ENCODE results near the gene FAM234A.
"Not testable (repeated sequence)": the region's sequence is repeated elsewhere in the genome, so short reads cannot be mapped to it uniquely, and the experiment has no call there.

The FAM234A gene

DNA sequence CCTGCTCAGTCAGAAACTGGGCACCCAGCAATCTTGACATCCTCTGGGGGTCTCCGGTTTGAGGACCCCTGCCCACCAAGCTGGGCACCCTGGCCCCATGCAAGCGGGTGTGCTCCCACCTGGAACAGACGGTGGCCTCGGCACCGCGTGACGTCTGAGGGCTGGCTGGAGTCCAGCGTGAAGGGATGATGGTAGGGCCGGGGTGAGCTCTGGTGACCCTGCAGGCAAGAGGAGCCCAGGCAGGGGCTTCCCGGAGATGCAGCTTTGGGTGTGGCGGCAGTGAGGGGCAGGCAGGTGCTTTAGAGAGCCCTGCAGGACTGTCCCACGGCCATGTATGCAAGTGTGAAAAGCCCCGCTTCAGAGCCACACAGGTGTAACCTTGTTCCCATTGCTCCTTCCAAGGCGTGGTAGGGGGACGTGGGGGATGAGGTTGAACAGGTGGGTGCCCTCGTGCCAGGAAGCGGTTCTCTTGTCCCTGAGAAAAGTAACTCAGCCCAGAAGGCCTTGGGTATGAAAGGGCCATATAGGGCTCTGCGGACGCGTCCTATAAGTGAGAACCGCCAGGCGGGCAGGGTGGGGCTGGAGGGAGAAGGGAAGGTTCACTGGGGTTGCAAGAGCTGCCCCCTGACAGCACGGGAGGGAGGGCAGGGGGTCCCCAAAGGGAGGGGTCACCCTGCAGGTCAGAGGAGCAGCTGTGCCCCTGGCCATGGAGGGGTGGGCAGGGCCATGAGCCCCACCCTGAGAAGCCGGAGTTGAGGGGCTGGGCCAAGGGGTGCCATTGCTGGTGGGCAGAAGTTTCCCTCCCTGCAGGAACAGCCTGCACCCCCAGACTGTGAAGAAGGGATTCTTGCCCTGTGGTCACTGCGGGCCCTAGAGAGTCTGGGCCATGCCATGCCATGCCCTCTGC, 31.9 kb downstream of the FAM234A start:
- no peak for DNase-seq

DNA sequence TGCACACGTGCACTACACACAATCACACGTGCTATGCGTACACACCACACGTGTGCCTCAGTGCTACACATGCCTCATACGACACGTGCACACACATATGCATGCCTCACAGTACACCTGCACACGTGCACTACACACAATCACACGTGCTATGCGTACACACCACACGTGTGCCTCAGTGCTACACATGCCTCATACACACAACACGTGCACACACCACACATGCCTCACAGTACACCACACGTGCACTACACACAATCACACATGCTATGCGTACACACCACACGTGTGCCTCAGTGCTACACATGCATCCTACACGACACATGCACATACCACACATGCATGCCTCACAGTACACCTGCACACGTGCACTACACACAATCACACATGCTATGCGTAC, 32.9 kb downstream of the FAM234A start:
- DNase-seq, result not testable (repeated sequence)

DNA sequence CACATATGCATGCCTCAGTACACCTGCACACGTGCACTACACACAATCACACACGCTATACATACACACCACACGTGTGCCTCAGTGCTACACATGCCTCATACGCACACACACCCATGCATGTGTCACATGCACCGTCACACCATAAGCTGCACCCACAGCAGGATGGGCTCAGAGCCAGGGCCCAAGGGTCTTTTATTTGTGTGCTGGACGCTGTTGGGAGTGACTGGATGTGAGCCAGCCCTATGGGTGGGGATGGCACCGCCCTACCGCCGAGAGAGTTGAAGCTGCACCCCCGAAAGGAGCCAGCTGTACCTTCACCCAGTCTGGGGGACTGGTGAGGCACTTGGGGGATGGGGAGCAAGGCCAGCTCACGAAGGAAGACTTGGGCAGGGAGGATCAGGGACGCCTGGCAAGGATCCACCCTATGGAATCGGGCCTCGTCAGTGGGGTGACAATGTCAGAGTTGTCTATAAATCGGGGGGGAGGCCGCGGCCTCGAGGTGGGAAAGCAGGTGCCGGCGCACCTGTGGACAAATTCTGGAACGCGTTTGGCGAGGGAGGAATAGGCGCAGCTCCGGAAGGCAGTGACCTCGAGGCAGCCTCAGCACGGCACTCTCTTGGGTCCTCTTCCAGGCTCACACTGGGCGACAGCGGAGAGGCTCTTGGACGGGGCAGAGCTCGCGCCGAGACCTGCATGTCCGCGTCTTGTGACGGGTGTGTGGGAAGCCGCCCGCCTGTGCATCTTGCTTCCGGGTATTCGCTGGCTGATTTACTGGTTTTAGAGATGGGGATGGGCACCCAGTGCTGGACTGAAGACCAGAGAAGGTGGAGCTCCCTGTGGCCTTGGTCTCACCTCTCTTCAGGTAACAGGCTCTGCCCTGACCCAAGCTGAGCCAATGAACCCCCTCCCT, 33.8 kb downstream of the FAM234A start:
- DNase-seq, result peak; percentile 54

DNA sequence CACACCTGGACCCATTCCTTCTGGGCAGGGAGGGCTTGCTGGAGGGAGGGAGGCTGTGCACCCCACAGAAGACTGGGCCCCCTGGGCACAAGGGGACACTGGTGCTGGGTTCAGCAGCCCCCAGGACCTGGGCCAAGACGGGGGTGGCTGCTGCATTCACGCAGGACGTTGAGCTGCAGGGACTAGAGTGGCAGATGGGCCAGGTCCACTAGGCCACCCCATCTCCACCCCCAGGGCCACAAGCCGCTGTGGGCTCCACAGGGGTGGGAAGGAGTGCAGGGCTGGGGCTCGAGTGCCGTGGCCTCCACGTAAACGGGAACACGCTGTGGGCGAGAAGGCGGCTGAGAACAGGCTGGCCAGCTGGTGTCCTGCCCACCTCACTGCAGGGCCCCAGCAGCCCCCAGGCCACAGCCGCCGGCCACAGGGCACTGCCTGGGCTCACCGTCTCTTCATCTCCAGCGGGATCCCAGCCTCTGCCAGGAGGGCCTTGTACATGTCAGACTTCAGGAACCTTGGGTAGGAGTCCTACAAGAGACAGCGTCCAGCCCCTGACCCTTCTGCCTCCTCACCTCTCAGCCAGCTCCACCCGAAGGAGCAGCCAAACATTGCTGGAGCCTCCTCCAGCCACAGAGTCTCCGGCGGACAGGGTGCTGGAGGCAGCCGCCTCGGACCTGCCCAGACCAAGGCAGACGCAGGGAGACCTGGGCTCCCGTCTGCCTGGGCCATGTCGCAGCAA, 34.6 kb downstream of the FAM234A start:
- DNase-seq, result no peak

DNA sequence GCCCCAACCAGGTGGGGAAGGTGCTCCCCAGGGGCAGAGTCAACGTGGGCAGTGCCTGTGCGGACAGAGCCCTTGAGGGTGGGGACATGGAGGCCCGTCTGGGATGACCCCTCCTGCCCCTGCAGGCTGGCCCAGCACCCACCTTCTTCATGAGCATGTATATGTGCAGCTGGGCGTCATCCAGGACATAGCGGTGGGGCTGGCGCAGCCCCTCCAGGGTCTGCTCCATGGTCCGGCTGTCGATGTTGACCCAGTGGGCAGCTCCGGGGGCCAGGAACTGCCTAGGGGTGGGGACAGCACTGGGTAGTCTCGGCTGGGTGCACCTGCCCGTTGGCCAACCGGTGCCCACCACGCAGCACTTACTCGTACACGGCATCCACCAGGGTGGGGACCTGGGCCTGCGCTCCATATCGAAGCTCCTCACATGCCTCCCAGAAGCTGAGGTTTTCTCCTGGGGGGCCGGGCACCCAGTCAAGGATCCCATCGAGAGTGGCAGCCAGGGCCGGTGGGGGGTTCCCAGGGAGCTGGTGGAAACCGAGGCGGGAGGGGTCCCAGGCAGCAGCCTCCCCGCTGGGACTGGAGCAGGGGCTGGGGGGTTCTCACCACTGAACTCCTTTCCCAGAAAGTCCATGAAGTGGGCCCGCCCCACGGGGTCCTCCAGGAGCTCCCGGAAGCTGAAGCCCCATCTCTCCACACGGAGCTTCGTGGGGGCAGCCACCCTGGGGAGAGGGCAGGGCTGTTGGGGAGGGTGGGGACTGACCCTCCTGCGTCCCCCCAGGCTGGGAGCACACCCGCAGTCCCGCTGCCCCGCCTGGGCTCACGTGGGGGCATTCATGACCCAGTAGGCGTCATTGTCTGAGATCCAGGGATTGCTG, 36.0 kb downstream of the FAM234A start:
- DNase-seq, result no peak

DNA sequence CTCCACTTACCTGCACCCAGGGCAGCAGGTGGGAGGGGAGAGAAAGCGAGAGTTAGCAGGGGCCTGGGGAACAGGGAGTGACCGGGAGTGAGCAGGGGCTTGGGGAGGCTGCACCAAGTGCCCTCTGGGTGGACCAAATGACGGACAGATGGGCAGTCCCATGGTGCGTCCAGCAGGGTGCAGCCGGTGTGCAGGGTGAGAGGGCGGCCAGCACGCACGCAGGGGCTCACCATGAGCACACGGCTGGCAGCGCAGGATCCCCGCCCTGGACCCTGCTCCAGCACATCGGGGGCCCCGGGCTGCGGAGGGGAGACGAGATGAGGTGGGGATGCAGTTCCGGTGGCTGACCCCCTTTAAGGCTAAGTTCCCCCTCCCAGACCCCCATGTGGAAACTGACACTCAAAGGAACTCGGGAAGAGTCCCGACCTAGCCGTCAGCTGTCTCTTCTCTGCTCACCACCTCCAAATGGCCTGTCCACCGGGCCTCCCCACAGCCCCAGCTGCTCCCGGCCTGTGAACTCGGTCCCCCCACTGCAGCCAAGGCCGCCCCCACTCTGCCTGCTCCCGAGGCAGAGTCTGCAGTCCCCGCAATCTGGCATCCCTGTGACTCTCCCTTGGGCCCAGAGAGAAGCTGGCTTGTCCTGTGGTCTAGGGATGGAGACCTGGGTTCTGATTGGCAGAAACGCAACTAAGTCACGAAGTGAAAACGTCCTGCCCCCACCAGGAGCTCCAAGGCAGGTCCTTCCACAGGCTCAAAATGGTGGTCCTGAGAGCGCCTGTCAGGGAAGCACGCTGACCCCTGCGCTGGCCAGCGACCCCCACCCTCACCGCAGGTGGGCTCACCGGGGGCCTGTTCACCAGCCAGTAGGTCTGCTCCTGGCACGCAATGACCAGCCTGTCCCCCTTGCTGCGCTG, 38.3 kb downstream of the FAM234A start:
- DNase-seq, result no peak

DNA sequence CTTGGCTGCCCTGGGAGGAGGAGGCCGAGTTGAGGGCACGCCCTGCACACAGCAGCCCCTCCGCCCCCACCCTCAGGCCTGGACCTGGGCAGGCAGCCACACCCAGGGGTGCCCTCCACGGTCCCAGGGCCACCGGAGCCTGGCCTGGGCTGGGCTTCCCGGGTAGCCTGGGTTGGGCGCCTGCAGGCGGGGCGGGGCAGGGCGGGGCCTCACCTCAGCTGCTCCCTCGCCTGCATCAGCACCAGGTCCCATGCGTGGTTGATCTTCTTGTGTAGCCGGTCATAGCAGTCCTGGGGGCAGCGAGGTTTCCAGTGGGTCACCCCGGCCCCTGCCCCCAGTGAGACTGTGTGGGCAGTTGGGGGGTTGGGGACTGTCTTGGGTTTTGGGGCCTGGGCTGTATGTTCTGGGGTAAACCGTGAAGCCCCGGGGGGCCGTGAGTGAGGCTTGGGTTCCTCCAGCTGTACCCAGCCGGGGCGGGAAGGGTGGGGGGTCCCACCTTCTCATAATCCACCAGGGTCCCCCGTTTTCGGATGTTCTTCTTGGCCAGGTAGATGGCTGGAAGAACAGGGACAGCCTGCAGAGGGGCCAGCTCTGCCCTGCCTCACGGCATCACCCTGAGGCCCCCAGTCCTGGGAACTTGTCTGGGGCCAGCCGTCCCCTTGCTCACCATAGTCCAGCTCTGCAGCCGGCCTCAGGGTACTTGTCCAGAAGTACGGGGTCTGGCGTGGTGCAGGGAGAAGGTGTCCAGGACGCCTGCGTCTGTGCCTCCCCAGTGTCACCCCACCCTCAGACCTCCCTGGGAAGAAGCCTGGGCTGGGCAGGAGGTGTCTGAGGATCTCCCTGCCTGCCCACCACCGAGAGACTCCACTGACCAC, 39.2 kb downstream of the FAM234A start:
- no peak for DNase-seq

DNA sequence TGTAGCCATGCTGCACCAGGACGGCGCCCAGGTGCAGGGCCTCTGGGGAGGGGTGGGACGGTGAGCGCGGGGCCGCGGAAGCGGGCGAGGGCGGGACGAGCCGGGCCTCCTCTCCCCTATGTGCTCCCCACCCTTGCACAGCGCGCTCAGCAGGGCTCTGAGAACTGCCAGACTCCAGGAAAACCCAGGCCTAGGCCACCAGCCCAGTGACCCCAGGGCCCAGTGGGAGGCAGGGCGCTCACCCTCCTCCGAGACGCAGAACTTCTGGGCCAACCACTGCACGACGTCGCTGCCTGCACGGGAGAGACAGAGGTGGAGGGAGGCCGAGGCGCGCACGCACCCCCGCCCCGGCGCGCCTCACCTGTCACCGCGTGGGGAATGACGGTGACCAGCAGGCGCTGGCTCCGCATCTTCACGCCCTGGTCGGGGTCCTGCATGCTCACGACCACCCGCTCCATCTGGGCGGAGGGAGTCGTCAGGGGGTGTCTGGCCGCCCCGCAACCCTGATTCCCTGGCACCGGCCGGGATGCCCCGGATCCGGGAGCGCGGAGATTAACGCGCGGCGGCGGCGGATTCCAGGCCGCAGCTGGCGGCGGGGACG, 40.5 kb downstream of the FAM234A start:
- peak; percentile 27 for DNase-seq

DNA sequence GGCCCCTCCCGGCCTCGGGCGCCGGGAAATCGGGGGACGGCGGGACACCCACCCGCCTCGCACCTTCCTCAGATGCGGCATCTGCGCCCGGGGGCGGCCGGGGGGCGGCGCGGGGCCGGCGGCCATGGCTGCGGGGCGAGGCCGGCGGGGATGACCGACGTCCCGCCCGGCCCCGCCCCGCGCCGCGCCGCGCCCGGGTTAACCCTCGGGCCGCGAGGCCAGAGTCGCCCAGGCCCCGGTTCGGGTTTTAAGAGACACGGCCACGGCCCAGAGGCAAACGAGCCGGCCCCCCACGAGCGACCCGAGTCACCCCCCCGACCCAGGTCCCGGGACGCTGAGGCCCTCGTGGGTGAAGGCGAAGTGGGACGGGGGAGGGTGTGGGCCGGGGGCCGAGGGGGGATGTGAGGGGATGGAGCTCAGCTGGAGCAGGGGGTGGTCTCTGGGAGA, 41.2 kb downstream of the FAM234A start, which contains the start of gene RGS11:
RGS11 (minus strand) TSS at position 159 of the 447 bp plus-strand sequence; CDS start at position 126, 33 bp downstream.
- DNase-seq, result no peak

DNA sequence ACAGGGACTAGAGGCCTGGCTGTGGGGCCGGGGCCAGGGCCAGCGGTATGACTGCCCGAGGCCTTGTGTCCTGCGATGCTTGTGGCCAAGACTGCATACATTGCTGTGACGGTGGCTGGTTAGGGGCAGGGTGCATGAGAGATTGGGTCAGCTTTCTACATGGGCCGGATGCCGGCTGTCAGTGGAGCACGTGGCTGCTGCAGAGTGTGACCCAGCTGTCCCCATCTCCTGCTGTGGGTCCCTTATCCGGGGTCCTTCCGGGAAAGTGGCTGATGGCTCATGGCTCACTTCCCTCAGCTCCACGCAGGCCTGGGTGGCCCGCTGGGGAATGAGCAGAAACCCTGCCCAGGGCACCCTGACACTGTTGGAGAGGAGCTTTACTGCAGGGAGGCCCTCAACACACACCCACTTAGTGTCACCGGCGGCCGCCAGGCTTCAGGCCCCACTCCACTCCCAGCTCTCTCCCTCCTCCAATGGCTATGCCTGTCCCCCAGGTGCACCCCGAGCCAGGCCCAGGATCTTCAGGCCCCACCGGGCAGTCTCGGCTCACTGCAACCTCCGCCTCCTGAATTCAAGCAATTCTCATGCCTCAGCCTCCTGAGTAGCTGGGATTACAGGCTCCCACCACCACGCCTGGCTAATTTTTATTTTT, 41.9 kb downstream of the FAM234A start:
- no peak for DNase-seq

DNA sequence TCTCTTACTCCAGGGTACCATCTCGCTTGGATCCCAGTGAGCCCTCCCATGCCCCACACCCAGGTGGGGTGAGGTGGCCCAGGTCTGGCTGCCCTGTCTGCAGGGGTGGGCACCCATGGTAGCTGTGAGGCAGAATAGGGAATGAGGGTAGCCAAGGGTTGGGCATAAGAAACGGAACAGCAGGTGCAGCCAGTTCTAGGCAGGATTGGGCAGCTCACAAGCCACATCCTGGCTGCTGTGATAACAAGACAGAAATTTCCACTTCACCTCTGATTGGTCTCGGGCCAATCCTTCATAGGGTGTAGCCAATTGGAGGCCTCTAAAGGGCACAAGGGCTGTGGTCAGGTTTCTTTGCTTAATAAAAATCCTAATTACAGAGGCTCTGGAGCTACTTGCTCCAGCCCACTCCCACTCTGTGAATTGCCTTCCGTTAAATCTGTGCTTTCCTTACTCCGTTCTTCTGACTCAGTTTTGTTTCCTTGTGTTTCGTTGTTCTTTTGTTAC, 44.3 kb downstream of the FAM234A start:
- peak; percentile 79 for DNase-seq

DNA sequence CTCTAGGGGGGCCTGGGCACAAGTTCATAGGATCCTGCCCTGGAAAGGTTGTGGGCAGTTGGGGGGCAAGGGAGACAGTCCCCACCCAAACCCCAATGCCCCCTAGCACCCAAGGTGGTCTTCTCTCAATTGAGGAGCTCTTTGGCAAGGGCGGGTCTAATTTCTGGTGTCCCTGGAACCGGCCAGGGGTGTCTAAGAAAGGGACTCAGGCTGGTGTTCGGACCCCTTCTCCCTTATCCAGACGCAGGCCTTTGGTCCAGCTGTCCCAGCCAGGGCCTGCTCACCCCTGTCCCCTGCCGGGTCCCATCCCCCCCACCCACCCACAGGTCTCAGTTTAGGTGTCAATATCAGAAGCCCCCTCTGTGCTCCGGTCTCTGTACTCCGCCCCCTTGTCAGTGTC, 44.9 kb downstream of the FAM234A start:
- DNase-seq, result no peak

DNA sequence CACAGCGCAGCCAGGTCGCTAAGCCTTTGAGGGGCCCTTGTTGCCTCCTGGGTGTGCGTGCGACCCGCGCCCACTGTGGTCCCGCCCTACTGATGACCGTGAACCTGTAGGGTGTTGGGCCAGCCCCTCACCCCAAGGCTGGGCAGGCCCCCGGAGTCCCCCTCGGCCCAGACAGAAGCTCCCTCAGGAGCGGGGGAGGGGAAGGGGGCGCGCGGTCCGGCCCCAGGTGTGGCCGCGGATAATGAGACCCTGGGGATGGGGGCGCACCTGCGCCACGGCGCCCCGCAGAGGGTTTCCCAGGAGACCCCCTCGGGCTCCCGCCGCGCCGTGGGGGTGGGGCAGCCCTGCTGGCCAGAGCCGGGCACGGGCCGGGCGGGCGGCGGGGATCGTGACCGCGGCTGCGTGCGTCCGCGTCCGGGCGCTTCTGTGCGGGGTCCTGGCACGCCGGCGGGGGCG, 45.4 kb downstream of the FAM234A start:
- DNase-seq, result no peak

DNA sequence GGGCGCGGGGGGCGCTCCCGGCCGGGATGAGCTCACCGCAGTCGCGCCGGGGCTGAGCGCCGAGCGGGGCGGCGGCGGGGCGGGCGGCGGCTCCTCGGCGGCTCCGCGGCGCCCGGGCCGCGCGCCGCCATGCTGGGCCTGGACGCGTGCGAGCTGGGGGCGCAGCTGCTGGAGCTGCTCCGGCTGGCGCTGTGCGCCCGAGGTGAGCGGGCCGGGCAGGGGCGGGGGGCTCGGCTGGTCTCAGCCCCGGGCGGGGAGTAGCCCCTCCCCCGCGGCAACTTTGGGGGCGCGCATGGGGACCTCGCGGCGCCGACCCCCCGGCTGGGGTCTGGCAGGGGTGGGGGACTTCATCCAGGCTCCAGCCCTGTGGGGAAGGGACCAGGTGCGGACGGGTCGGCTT, 45.9 kb downstream of the FAM234A start, which contains the start of gene ARHGDIG:
ARHGDIG (plus strand) TSS at position 40 of the 400 bp plus-strand sequence; CDS start at position 130, 90 bp downstream.
- DNase-seq, result no peak

DNA sequence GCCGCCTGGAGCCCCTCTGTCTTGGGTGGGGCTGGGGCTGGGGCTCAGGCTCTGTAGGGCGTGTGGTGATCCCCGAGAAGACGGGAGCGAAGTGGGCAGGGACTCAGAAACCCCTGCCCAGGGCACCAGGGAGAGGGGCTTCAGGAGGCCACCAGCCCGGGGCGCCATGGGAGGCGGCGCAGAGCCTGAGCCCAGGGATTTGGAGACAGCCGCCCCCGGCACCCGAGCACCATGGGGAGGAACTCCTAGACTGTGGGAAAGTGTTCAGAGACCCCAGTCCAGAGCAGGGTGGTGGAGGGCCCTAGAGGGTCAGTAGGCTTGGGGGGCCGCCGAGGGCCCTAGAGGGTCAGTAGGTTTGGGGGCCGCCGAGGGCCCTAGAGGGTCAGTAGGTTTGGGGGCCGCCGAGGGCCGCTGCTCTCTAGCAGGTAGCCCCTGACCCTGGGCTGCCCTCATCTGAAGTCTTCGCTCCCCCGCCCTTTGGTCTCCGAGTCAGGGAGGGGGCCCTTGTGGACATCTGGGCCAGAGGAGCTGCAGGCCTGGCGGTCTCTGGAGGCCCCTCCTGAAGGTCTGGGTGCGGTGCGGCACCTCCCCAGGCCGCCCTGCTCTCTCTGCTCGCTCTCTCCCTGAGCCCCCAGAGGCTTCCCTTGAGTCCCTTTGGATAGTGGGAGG, 46.5 kb downstream of the FAM234A start:
- no peak for DNase-seq

DNA sequence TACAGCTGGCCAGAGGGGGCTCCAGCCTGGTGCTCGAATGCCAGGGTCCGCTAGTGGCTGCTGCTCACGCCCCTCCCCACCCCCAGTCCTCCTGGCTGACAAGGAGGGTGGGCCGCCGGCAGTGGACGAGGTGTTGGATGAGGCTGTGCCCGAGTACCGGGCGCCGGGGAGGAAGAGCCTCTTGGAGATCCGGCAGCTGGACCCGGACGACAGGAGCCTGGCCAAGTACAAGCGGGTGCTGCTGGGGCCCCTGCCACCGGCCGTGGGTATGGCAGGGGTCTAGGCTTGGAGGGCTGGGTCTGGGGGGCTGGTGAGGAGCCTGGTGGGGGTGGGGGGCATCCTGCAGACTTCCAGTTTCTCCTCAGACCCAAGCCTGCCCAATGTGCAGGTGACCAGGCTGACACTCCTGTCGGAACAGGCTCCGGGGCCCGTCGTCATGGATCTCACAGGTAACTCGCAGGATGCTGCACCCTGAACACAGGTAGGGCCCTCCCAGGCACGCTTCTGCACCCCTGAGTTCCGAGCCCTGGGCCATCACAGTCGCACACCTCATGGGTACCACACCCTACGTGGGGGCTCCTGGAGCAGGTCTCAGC, 47.1 kb downstream of the FAM234A start:
- no peak for DNase-seq

DNA sequence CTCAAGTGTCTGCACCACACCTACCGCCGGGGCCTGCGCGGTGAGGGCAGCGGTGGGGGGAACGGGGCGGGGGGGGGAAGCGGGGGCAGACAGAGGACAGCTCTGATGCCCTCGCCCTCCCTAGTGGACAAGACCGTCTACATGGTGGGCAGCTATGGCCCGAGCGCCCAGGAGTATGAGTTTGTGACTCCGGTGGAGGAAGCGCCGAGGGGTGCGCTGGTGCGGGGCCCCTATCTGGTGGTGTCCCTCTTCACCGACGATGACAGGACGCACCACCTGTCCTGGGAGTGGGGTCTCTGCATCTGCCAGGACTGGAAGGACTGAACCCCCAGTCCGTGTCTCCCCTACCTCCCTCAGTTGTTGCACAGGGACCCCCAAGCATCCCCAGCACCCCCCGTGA, 47.9 kb downstream of the FAM234A start:
- DNase-seq, result no peak

Measured in DMS79 treated with DMSO at 0.1 percent for 48 hours (cell line).